Activated naive CD4-positive, alpha-beta T cell treated with anti-CD3 and anti-CD28 coated beads, Interleukin-2, amount 50 U/mL, for 16 hours (primary cell): Measurements from ENCODE around the gene COIL.

Experiments
- DNase-seq: peaks from one replicate; pipeline ENCODE4 v3.0.0-alpha.2; 2020

COIL gene

GRCh38 chr17:56933868-56934267, 27.0 kb downstream of the COIL start:
- no peak for DNase-seq

GRCh38 chr17:56933151-56933745, 27.6 kb downstream of the COIL start:
- no peak for DNase-seq

GRCh38 chr17:56930739-56931337, 30.0 kb downstream of the COIL start:
- DNase-seq = no peak

GRCh38 chr17:56929362-56929969, 31.4 kb downstream of the COIL start:
- no peak for DNase-seq

GRCh38 chr17:56928586-56928985, 32.3 kb downstream of the COIL start:
- DNase-seq = no peak

GRCh38 chr17:56926704-56927103, 34.1 kb downstream of the COIL start:
- no peak for DNase-seq

- DNase-seq = no peak
Observed at GRCh38 chr17:56926270-56926669, 34.6 kb downstream of the COIL start.

GRCh38 chr17:56925088-56925487, 35.8 kb downstream of the COIL start:
- DNase-seq = no peak

GRCh38 chr17:56919717-56920116, 41.1 kb downstream of the COIL start:
- DNase-seq = no peak

GRCh38 chr17:56918916-56919315, 41.9 kb downstream of the COIL start:
- DNase-seq = no peak

- DNase-seq = no peak
Observed at GRCh38 chr17:56917559-56918296, 43.1 kb downstream of the COIL start.

- DNase-seq = no peak
Observed at GRCh38 chr17:56914581-56915273, 46.1 kb downstream of the COIL start.

GRCh38 chr17:56913867-56914580, 46.8 kb downstream of the COIL start, which contains the start of gene TRIM25:
TSS of gene TRIM25 (minus strand) at chr17:56914049. CDS start at chr17:56913988, 61 bp downstream.
- DNase-seq = peak; percentile 87

GRCh38 chr17:56913353-56913866, 47.4 kb downstream of the COIL start:
- DNase-seq = no peak

- no peak for DNase-seq
Observed at GRCh38 chr17:56913000-56913311, 47.9 kb downstream of the COIL start.

- DNase-seq = no peak
Observed at GRCh38 chr17:56912105-56912999, 48.5 kb downstream of the COIL start.

GRCh38 chr17:56910509-56911235, 50.2 kb downstream of the COIL start:
- no peak for DNase-seq

- DNase-seq = no peak
Observed at GRCh38 chr17:56909742-56910508, 50.9 kb downstream of the COIL start.

- no peak for DNase-seq
Observed at GRCh38 chr17:56908001-56908542, 52.8 kb downstream of the COIL start.

GRCh38 chr17:56903560-56903959, 57.3 kb downstream of the COIL start:
- DNase-seq = no peak
